Suppressor macrophage treated with lipopolysaccharide for 4 hours (primary cell): Measurements from ENCODE around the gene BASP1.
"Not testable (repeated sequence)": the region's sequence is repeated elsewhere in the genome, so short reads cannot be mapped to it uniquely, and the experiment has no call there.

Experiments used
- DNase-seq: peaks from one replicate; pipeline ENCODE4 v3.0.0-alpha.2; 2020

BASP1 gene

DNA sequence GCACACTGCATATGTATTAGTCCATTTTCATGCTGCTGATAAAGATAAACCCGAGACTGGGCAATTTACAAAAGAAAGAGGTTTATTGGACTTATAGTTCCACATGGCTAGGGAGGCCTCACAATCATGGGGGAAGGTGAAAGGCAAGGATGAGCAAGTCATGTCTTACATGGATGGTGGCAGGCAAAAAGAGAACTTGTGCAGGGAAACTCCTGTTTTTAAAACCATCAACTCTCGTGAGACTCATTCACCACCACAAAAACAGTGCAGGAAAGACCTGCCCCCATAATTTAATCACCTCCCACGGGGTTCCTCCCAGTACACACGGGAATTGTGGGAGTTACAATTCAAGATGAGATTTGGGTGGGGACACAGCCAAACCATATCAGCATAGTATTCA, 41.6 kb downstream of the BASP1 start:
- DNase-seq, result not testable (repeated sequence)

DNA sequence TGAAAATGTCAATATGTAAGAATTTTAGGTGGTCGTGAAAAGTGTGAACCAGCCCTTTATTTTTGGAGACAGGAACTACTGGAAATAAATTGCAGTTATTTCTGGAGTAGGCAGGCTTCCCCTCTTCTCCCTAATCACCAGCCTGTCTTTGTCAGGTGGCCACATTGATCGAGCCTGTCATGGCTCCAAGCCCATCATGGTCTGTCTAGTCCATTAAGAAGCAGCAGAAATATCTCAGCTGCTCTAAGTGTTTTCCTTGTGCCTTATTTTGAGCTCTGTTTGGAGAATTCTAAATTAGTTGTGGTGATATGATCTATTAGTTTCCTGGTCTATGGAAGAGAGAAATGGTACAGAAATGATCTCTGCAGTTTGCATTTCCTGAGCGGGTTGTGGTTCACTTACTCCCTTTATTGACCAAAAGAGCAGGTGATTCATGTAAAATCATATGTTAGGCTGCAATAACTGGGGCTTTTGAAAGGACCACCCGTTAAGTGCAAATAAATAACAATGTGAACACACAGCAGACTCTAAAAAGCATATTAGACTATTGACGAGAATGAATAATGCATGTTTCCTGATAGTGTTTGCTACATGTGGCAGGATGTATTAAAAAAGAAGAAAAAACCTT, 42.3 kb downstream of the BASP1 start:
- no peak for DNase-seq

DNA sequence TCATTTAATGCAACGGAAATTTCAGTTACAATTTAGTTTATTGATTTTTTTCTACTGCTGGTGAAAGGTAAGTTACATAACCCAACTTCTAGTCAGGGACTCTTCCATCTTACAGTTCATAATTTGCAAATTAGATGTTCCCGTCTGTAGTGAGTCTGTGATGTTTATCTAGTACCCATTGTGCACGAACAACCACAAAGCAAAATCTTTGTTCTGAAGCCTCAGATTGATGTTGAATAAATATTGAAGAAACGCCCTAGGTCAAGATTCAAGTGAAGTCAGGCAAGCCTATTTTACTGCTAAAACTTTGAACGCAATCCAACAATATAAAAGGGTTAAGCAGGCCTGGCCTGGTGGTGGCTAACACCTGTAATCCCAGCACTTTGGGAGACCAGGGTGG, 43.1 kb downstream of the BASP1 start:
- DNase-seq, result no peak

DNA sequence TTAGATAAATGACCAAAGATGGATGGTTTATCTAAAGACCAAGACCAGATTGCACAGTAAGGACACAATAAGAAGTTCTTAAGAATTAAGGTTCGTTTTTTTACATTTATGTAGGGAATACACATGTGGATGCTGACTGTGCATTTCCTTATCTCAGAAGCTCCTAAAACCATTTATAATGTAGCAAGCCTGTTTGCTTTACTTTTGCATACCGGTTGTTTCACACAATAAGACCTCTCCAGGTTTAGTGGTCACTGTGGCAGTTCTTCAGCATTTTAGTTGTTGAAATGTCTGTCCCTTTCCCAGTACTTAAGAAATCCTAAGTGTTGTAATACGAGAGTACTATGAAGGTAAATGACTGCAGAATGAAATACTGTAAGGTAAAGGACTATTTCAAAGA, 43.6 kb downstream of the BASP1 start:
- no peak for DNase-seq

DNA sequence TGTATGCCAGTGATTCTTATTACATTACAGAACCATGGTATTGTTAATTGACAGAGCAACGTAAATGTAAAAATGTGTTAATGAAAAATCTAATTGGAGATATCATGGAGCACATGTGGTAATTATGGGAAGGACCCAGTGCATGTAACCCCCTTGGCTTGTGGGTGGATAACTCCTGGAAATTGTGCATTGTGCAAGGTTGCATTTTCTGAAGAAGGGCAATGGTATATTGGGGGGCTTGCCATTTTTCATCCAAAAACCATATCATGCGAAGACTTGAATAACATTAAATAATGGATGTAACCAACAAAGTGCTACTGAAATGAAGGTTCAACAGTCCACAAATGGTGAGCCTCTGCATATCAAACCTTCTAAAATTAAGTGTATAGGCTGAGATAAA, 47.6 kb downstream of the BASP1 start:
- no peak for DNase-seq

DNA sequence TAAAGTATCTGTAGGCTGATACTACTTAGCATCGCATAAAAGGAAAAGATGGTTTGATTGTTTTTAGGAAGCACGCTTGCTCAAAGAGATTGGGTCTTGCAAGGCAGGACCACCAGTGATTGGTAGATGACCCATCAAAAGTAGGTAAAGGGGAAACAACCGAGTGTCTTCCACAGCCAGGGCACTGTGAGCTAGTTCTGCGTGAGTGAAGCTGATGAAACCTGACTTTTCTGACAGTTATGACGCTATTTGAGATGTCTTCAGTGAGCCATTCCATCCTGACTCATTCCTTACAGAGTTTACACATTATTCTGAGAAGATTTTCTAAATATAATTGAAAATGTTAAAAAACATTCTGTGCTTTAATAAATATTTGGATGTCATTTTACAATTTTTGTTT, 49.7 kb downstream of the BASP1 start:
- peak; percentile 30 for DNase-seq

DNA sequence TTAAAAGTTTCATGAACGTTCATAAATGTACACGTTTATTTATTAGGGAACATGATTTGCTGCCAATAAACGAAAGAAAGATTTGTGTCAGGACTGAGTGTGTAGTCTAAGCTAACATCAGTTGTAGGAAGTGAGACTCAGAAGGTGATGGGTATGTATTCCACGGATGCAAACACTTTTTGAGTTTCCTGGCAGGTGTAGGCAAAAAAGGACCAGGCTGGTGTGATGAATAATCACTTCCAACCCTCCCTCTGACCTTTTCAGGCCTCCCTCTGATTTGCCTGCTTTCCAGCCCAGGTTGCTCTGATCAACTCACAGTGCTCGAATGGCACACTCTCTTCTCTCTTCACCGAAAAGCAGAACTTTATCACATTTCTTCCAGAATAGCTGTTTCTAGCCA, 51.8 kb downstream of the BASP1 start:
- DNase-seq, result no peak

DNA sequence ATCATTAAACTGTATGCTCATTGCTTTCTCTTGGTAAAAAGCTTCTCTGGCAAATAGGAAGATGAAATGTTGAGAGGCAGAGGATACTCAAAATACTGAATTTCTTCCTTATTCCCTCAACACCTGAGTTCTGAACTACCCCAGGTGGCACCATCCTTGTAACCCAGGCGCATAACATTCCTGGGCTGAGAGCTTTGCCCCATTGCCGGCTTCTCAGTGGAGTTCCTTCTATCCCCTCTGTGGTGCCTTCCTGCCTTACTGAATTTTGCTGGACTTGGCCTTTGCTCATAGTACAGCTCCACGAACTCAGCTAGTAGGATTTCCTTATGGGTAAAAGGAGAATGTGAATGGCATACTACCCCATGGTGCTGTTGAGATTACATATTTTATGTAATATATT, 54.7 kb downstream of the BASP1 start:
- no peak for DNase-seq

DNA sequence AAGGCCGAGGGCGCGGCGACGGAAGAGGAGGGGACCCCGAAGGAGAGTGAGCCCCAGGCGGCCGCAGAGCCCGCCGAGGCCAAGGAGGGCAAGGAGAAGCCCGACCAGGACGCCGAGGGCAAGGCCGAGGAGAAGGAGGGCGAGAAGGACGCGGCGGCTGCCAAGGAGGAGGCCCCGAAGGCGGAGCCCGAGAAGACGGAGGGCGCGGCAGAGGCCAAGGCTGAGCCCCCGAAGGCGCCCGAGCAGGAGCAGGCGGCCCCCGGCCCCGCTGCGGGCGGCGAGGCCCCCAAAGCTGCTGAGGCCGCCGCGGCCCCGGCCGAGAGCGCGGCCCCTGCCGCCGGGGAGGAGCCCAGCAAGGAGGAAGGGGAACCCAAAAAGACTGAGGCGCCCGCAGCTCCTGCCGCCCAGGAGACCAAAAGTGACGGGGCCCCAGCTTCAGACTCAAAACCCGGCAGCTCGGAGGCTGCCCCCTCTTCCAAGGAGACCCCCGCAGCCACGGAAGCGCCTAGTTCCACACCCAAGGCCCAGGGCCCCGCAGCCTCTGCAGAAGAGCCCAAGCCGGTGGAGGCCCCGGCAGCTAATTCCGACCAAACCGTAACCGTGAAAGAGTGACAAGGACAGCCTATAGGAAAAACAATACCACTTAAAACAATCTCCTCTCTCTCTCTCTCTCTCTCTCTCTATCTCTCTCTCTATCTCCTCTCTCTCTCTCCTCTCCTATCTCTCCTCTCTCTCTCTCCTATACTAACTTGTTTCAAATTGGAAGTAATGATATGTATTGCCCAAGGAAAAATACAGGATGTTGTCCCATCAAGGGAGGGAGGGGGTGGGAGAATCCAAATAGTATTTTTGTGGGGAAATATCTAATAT, 58.1 kb downstream of the BASP1 start:
- no peak for DNase-seq

DNA sequence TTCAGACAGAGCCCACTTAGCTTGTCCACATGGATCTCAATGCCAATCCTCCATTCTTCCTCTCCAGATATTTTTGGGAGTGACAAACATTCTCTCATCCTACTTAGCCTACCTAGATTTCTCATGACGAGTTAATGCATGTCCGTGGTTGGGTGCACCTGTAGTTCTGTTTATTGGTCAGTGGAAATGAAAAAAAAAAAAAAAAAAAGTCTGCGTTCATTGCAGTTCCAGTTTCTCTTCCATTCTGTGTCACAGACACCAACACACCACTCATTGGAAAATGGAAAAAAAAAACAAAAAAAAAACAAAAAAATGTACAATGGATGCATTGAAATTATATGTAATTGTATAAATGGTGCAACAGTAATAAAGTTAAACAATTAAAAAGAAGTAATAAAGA, 59.0 kb downstream of the BASP1 start:
- DNase-seq, result no peak

DNA sequence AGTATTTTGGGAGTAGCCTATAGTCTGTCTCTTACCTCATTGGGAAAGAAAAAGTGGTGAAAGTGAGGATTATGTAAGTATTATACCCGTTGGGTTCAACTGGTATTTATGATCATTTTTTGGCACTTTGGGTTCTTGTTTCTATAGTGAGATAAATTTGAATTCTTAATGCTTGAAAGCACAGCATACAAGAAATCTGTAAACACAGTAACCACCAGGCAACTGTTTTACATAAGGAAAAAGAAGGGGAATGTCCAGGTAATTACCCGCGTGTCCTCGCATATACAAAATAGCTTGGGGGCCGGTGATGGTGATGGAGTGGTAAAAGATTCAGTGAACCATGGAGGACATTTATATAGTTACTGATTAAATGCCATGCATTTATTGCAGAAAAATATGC, 60.5 kb downstream of the BASP1 start:
- DNase-seq, result no peak

DNA sequence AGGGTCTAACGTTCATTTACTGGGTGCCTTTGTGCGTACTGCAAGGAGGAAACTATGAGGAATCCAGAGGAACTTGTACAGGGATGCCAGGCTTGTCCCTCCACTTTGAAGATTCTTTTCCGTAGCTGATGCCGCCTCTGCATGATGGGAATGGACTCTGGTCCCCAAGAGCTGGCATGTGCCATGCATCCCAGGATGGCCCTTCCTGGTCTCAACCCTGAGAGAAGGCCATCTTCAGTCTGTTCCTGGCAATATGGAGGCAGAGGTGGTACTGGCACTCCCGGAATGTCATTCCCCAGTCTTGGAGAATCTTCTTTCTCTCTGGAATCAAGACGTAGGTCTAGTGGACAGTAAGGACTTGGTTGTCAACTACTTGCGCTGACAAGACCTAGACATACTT, 61.5 kb downstream of the BASP1 start:
- DNase-seq, result no peak

DNA sequence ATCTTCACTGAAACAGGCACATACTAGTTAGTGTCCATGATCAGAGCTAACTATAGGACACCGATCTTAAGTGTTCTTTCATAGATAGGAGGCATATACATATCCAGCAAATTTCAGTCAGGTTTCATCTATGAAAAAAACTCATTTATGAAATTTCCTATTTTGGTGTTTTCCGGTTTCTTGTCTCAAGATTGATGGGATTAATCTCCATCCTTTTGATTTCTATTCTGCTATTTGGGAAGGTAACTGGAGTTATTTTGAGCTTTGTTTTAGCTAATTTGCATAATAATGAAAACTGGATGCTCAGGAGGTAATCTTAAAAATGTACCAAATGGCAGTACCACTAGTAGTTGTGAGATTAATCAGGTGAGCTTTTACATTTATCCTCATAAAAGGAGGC, 62.1 kb downstream of the BASP1 start:
- DNase-seq, result no peak

DNA sequence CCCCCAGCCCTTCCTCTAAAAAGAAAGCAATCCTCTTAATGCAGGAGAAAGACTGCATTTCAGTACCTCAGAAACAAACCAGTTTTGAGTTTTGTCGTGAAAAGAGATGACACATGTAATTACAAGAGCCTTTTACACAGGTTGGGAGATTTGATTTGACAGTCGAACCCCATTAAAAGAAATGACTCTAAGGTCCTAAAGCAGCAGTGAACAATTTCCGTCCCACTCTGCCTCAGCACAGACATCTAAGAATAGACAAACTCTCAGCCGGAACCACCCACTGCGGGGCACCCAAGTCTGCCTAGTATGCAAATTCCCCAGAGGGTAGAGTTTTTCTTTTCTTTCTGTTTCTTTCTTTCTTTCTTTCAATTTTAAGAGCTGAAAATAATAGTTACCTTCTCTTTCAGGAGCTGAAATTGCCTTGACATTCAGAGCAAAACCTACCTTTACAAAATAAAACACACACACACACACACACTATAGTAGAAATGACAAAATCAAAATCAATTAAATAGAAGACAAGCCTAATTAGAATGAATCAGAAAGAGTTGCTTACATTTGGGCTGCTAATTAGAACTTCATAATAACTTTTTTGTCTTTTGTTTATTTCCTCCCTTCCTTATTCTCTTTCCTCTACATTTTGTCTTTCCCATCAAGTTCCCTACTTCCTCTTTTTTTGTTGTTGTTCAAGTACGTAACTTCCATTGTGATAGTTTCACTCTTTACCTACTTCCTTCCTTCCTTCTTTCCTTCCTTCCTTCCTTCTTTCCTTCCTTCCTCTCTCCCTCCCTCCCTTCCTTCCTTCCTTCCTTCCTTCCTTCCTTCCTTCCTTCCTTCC, 65.1 kb downstream of the BASP1 start:
- DNase-seq, result peak; percentile 59

DNA sequence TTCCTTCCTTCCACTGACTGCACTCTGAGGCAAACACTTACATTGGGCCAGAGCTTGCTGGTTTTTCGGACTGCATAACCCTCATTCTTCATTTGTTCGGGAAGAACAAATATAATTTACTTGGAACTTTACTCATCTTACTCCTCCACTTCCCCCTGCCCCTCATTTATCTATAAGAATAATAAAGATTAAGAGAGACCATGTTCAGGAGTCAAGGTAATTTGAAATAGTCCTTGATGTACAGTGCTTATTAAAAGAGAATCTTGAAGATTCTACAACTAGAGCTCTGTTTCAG, 65.6 kb downstream of the BASP1 start:
- DNase-seq, result no peak

DNA sequence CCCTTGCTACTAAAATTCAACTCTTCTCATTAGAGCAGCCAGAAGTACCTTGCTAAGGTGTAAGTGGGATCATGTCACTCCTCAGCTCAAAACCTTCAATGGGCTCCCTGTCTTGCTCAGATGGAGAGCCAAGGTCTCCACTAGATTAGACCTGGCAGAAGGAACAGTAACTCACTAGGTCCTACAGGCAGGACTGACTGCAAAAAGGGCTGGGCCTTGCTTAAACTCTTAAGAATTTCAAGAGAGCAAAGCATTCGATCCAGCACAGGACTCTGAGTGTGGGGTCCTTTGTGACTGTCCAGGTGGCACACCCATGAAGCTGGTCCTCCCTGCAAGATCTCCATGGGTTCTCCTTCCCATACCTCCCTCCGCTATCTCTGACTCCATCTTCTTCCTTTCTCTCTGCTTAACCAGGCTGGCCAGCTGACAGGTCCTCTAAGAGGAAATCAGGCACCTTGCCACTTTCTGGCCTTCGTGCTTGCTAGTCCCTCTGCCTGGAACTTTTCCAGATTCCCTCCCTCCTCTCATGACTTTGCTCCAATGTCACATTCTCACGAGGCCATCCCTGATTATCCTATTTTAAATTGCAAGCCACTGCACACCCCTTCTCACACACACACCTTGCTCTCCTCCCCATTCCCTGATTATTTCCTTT, 70.2 kb downstream of the BASP1 start:
- no peak for DNase-seq

DNA sequence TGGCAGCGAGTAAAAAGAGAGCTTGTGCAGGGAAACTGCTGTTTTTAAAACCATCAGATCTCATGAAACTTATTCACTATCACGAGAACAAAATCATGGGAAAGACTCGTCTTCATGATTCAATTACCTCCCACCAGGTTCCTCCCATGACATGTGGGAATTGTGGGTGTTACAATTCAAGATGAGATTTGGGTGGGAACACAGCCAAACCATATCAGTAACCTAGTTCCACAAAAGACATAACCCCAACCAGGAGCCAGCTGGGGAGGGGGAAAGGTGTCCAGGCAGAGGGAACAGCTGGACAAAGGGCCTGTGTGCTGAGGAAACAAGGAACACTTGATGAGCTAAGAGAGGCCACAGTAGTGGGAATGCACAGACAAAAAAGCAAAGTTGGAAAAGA, 71.1 kb downstream of the BASP1 start:
- no peak for DNase-seq

DNA sequence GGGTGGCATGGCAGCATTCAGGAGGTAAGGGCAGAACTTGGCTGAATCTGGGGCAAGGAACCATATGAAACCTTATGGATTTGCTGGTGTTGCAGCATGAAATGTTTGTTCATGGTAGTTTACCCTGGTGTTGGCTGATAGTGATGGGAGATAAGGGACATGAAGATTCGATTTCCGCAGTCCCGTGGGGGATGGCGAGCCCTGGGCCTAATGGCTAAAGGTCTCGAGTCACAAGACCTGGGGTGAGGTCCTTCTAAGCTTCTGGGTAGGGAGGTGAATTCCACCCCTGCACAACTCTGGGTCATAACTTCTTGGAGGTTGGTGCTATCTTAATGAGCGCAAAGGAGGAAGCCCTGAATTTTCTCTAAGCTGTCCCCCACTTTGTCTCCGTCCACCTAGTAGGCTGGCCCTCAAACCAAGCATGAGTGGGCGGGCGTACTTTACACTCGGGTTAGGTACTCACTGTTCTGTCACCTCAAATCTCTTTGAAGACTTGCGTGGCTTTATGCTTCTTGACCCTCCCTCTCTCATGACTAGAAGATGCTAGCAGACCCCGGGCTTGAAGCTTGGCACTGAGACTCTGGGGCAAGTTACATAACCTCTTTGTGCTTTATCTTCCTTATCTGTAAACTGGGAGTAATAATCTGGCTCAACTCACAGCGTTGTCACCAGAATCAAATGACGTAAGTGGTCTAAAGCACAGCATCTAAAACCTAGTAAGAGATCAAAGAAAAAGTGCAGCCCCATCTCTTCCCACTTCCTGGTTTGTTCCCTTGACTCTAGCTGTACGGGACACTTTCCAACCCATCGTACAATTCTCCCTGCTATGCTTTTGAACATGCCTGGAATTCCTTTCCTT, 72.5 kb downstream of the BASP1 start:
- DNase-seq, result no peak

DNA sequence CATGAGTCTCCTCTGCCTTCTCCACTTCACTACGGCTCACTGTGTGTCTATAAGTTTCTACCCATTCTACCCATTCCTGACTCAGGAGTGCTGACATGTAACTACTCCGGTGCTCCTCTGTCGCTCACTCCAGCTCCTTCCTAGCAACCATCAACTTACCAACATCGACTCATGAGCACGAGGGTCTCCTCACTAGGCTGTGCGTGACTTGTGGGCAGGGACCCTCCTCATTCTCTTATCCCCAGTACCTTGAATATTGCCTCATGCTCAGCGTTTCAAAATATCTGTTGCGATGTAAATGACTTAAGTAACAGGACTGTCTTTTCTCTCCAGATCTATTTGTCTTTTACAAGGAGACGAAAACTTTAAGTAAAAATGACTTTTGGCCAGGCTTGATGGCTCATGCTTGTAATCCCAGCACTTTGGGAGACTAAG, 73.1 kb downstream of the BASP1 start:
- no peak for DNase-seq

DNA sequence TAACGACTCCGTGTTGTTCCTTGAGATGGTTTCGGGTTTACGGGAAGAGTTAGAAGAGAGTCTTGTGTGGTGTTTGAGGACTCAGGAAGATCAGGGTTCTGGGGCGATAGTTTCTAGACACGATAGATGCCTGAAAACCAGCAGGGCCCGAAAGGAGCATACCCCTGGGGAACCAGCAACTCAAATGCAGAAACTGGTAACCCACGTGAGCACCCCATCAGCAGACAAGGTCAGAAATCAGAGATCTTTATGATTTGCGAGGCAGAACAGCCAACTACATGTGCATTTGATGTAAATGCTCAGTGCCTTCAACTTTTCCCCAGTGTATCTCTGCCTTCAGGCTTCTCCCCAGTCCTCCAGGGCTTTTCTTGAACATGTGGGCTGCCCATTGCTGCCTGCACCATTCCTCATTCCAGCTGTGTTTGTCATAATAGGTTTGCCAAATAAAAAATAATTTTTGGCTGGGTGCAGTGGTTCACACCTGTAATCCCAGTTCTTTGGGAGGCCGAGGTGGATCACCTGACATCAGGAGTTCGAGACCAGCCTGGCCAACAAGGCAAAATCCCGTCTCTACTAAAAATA, 75.1 kb downstream of the BASP1 start:
- no peak for DNase-seq

DNA sequence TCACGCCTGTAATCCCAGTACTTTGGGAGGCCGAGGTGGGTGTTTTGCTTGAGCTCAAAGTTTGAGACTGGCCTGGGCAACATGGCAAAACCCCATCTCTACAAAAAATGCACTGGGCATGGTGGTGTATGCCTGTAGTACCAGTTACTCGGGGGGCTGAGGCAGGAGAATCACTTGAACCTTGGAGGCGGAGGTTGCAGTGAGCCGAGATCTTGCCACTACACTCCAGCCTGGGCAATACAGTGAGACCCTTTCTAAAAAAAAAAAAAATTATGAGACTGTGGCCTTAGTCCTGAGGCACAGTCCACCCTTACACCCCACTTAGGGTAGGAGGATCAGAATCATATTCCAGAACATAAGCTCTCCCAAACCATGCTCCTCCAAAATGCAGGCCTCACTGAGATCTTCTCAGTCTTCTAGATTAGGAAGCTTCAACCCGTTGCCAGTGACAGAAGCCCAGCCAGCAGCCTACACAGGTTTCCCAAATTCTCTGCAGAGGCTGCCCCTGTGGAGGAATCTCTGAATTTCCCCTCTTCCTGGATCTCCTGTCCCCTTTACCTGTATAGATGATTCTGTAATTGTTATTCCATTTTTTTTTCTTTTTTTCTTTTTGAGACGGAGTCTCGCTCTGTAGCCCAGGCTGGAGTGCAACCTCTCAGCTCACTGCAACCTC, 77.3 kb downstream of the BASP1 start:
- DNase-seq, result no peak
